Kidney (tissue), 14 donors: ENCODE results near the gene MUSK. TPM values are rescaled to one million over a fixed set of nuclear protein-coding genes. Genes with fewer than 3 reads are reported as not detected.

Experiments used
- DNase-seq, 5 donors: peaks; one replicate each; pipeline ENCODE4 v3.0.0-alpha.2; 2013 to 2020
- FAIRE-seq: peaks from 2 replicates; lab custom pipeline; 2012; peaks lifted over from hg19 to GRCh38; lab: Jason Lieb, UNC
- H3K27ac ChIP-seq, 2 donors: one replicate each; pipeline ENCODE4 v1.7.0; 2013; ENCODE audit warnings: low read depth in 2 of 2, low read length in 2 of 2, inconsistent platforms in 1 of 2
- H3K27me3 ChIP-seq: one replicate; pipeline ENCODE4 v1.7.1; 2013; ENCODE audit warnings: low read length, inconsistent platforms; ENCODE audit not compliant: control insufficient read depth, insufficient read depth
- H3K36me3 ChIP-seq, 3 donors: one replicate each; pipeline versions ENCODE4 v1.7.0 to v1.7.1; 2013; ENCODE audit warnings: low read length in 3 of 3, control low read depth in 1 of 3, inconsistent platforms in 1 of 3; ENCODE audit not compliant: insufficient read depth in 3 of 3, control insufficient read depth in 2 of 3
- H3K4me1 ChIP-seq, 3 donors: one replicate each; pipeline versions ENCODE4 v1.7.0 to v1.7.1; 2013; ENCODE audit warnings: low read length in 3 of 3, inconsistent platforms in 1 of 3, low read depth in 1 of 3; ENCODE audit not compliant: control insufficient read depth in 2 of 3, insufficient read depth in 2 of 3
- H3K4me3 ChIP-seq, 3 donors: one replicate each; pipeline versions ENCODE4 v1.7.0 to v1.8.1; 2013; ENCODE audit warnings: low read length in 3 of 3, control low read depth in 1 of 3, inconsistent platforms in 1 of 3
- H3K9ac ChIP-seq, 3 donors: one replicate each; pipeline versions ENCODE4 v1.7.0 to v1.7.1; 2013; ENCODE audit warnings: low read length in 3 of 3, control low read depth in 1 of 3, inconsistent platforms in 1 of 3
- H3K9me3 ChIP-seq, 3 donors: one replicate each; pipeline versions ENCODE4 v1.7.0 to v1.7.1; 2013; ENCODE audit warnings: low read length in 3 of 3, control low read depth in 1 of 3, inconsistent platforms in 1 of 3; ENCODE audit not compliant: control insufficient read depth in 2 of 3, insufficient read depth in 1 of 3
- intact Hi-C: fragments of 100-400 bp; cut with DNase I; formaldehyde crosslinking; loops from one replicate; pipeline ENCODE4 v1.11.1; 2022
- polyA plus RNA-seq: library from polyadenylated mRNA; stranded (reverse); fragments of 350-450 nt; fragmentation: Illumina TruSeq; extraction: RNeasy Lipid Tissue Mini Kit (QIAGEN cat#74804); gene quantifications from one replicate; pipeline ENCODE4 v1.2.3, GENCODE V29; 2014; ENCODE audit warnings: low read depth, low replicate concordance; ENCODE audit not compliant: insufficient read depth
- total RNA-seq: library from RNA; stranded (reverse); fragmentation: NEBNext Ultra II Directional; extraction: Animal tissue kit (Norgen Biotek cat#: 25700); gene quantifications from one replicate; pipeline ENCODE4 v1.2.1, GENCODE V29; 2021
- TF ChIP-seq, protein P1 (sequence below): IDR thresholded peaks from 3 replicates; pipeline ENCODE4 v1.5.1; 2012; ENCODE audit warnings: mild to moderate bottlenecking, moderate library complexity, borderline replicate concordance; ENCODE audit not compliant: insufficient read depth; ENCODE audit errors: extremely low read depth
- donor health status: control.
- donor health status: control.
- donor health status: control.
- donor health status: control.
- donor health status: control.
- donor health status: DM: yes; HTN: yes; CAD: no.
- donor health status: Normal renal cell carcinoma (clear cell type).

Gene MUSK
- total and polyA plus RNA-seq, 2 donors from 2014 or later = 0.31 TPM; not detected in 1

DNA sequence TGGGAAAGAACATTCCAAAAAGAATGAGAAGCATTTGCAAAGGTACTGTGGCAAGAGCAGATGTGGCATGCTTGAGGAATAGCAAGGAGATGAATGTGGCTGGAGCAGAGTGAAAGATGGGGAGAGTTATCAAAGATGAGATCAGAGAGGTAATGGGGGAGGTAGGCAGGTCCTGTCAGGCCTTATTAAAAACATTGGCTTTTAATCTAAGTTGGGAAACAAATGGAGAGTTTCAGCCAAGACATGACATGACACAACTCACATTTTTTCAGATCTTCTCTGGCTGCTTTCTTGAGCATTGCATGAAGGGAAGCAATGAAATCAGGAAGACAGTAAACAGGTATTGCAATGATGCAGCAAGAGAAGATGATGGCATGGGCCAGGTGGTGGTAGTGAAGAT, 120.3 kb downstream of the MUSK start:
- TF ChIP-seq, protein P1, sequence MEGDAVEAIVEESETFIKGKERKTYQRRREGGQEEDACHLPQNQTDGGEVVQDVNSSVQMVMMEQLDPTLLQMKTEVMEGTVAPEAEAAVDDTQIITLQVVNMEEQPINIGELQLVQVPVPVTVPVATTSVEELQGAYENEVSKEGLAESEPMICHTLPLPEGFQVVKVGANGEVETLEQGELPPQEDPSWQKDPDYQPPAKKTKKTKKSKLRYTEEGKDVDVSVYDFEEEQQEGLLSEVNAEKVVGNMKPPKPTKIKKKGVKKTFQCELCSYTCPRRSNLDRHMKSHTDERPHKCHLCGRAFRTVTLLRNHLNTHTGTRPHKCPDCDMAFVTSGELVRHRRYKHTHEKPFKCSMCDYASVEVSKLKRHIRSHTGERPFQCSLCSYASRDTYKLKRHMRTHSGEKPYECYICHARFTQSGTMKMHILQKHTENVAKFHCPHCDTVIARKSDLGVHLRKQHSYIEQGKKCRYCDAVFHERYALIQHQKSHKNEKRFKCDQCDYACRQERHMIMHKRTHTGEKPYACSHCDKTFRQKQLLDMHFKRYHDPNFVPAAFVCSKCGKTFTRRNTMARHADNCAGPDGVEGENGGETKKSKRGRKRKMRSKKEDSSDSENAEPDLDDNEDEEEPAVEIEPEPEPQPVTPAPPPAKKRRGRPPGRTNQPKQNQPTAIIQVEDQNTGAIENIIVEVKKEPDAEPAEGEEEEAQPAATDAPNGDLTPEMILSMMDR = no peak
- FAIRE-seq = no peak
- Histone ChIP-seq H3K4me3 (no peak overlapping the region), H3K27ac (no peak overlapping the region), H3K9ac (no peak overlapping the region), H3K4me1 (no peaks in the 10 kb centered on the region), H3K27me3 (no peaks in the 10 kb centered on the region), H3K36me3 (no peaks in the 10 kb centered on the region), H3K9me3 (no peaks in the 10 kb centered on the region)
- DNase-seq = no peak
- intact Hi-C loops = no loop called here

GRCh38 chr9:110797611-110798010, 129.0 kb downstream of the MUSK start:
- Histone ChIP-seq H3K4me1 (no peaks in the 10 kb centered on the region), H3K27ac (no peak overlapping the region), H3K9ac (no peak overlapping the region), H3K9me3 (no peaks in the 10 kb centered on the region), H3K27me3 (no peaks in the 10 kb centered on the region), H3K4me3 (no peak overlapping the region), H3K36me3 (no peaks in the 10 kb centered on the region)
- TF ChIP-seq, protein P1 = no peak
- no peak for DNase-seq
- no peak for FAIRE-seq
- intact Hi-C loops = no loop called here

DNA sequence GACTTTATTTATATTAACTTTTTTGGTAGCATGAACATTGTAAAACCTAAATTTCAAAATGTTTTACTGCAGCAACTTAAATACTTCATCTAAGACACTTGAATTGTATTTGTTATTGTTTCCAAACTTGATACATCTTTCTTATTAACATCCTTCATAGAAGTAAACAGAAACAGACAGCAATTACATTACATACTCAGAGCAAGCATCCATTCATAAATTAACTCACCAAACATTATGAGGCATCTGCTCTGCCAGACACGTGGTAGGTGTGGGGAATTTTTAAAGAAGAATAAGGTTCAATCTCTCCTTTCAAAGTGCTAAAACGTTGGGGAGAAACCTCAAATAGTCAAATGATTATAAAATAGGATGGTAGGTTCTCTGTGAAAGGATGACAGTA, 130.8 kb downstream of the MUSK start:
- Histone ChIP-seq H3K27me3 (no peaks in the 10 kb centered on the region), H3K36me3 (no peaks in the 10 kb centered on the region), H3K4me1 (no peaks in the 10 kb centered on the region), H3K4me3 (no peak overlapping the region), H3K9me3 (no peaks in the 10 kb centered on the region), H3K27ac (no peak overlapping the region), H3K9ac (no peak overlapping the region)
- TF ChIP-seq, protein P1 = no peak
- DNase-seq (no peak), FAIRE-seq (no peak)
- intact Hi-C loops = no loop called here

GRCh38 chr9:110801426-110801825, 132.8 kb downstream of the MUSK start:
- Histone ChIP-seq H3K4me3 (no peak overlapping the region), H3K27me3 (no peaks in the 10 kb centered on the region), H3K36me3 (no peaks in the 10 kb centered on the region), H3K9me3 (no peaks in the 10 kb centered on the region), H3K4me1 (no peaks in the 10 kb centered on the region), H3K27ac (no peak overlapping the region), H3K9ac (no peak overlapping the region)
- TF ChIP-seq, protein P1 = no peak
- no peak for FAIRE-seq
- DNase-seq = no peak
- intact Hi-C loops = no loop called here
